ENCODE measurements around the gene SMCHD1. TPM values are rescaled to one million over a fixed set of nuclear protein-coding genes. Genes with fewer than 3 reads are reported as not detected.
A peak's percentile ranks its signal among the peaks of the same experiment; 100 is the strongest.
"Not testable (repeated sequence)": the region's sequence is repeated elsewhere in the genome, so short reads cannot be mapped to it uniquely, and the experiment has no call there.

SMCHD1 gene
- polyA plus RNA-seq, 1 donor from 2014 or later: 54.0 TPM

- H3K4me1 Mint-ChIP-seq: peaks cover 14 to 21% (median 20%) of the 10 kb centered on the region in 3 donors
- H3K36me3 Mint-ChIP-seq: no peaks in the 10 kb centered on the region
- H3K9me3 Mint-ChIP-seq: peaks cover 0 to 2% (median 0%) of the 10 kb centered on the region in 3 donors
- H3K27ac Mint-ChIP-seq: peak overlapping the region in 1 of 3 donors; percentile 98
- no peaks in the 10 kb centered on the region for H3K27me3 Mint-ChIP-seq
- H3K4me3 Mint-ChIP-seq: peak overlapping the region in 1 of 4 donors; percentile 32
These were observed 3.5 kb upstream of the SMCHD1 start for GRCh38 chr18:2651981-2652380.

- H3K27ac Mint-ChIP-seq: peak overlapping the region; percentile 15 to 99 (median 98)
- peaks cover 2% of the 10 kb centered on the region for H3K36me3 Mint-ChIP-seq
- no peaks in the 10 kb centered on the region for H3K27me3 Mint-ChIP-seq
- H3K9me3 Mint-ChIP-seq: peaks cover 0 to 2% (median 0%) of the 10 kb centered on the region in 3 donors
- H3K4me1 Mint-ChIP-seq: peaks cover 18 to 29% (median 24%) of the 10 kb centered on the region in 3 donors
- peak overlapping the region; percentile 21 to 93 (median 52) for H3K4me3 Mint-ChIP-seq
These were observed 2.1 kb upstream of the SMCHD1 start for GRCh38 chr18:2653467-2653866.

- H3K27me3 Mint-ChIP-seq: no peaks in the 10 kb centered on the region
- peaks cover 21 to 31% (median 27%) of the 10 kb centered on the region in 3 donors for H3K4me1 Mint-ChIP-seq
- peaks cover 2% of the 10 kb centered on the region for H3K36me3 Mint-ChIP-seq
- H3K27ac Mint-ChIP-seq: peak overlapping the region; percentile 98 to 99 (median 98)
- peak overlapping the region; percentile 93 to 99 (median 98) for H3K4me3 Mint-ChIP-seq
- peaks cover 0 to 2% (median 0%) of the 10 kb centered on the region in 3 donors for H3K9me3 Mint-ChIP-seq
These were observed 1.2 kb upstream of the SMCHD1 start for GRCh38 chr18:2654169-2654927.

GRCh38 chr18:2654928-2655177, 673 bp upstream of the SMCHD1 start:
- Mint-ChIP-seq H3K4me1 (peaks cover 23 to 34% (median 29%) of the 10 kb centered on the region in 3 donors), H3K27me3 (no peaks in the 10 kb centered on the region), H3K9me3 (peaks cover 0 to 2% (median 0%) of the 10 kb centered on the region in 3 donors), H3K36me3 (peaks cover 2% of the 10 kb centered on the region), H3K4me3 (peak overlapping the region; percentile 93 to 99 (median 98)), H3K27ac (peak overlapping the region; percentile 98 to 99 (median 98))

GRCh38 chr18:2655954-2656236, 369 bp downstream of the SMCHD1 start:
- peak overlapping the region; percentile 93 to 99 (median 98) for H3K4me3 Mint-ChIP-seq
- peak overlapping the region; percentile 84 to 98 (median 89) for H3K27ac Mint-ChIP-seq
- H3K9me3 Mint-ChIP-seq: peaks cover 0 to 2% (median 0%) of the 10 kb centered on the region in 3 donors
- peaks cover 3% of the 10 kb centered on the region for H3K36me3 Mint-ChIP-seq
- no peaks in the 10 kb centered on the region for H3K27me3 Mint-ChIP-seq
- H3K4me1 Mint-ChIP-seq: peaks cover 23 to 34% (median 31%) of the 10 kb centered on the region in 3 donors

- Mint-ChIP-seq H3K36me3 (peaks cover 5% of the 10 kb centered on the region), H3K27me3 (no peaks in the 10 kb centered on the region), H3K4me1 (peaks cover 24 to 34% (median 33%) of the 10 kb centered on the region in 3 donors), H3K27ac (peak overlapping the region; percentile 89 to 98 (median 94)), H3K4me3 (peak overlapping the region; percentile 93 to 99 (median 98)), H3K9me3 (peaks cover 0 to 2% (median 0%) of the 10 kb centered on the region in 3 donors)
These were observed 883 bp downstream of the SMCHD1 start for GRCh38 chr18:2656237-2656980.

GRCh38 chr18:2656981-2657512, 1.5 kb downstream of the SMCHD1 start:
- peak overlapping the region; percentile 89 to 98 (median 94) for H3K27ac Mint-ChIP-seq
- H3K4me1 Mint-ChIP-seq: peaks cover 27 to 37% (median 34%) of the 10 kb centered on the region in 3 donors
- peaks cover 5% of the 10 kb centered on the region for H3K36me3 Mint-ChIP-seq
- peaks cover 0 to 2% (median 0%) of the 10 kb centered on the region in 3 donors for H3K9me3 Mint-ChIP-seq
- peak overlapping the region; percentile 93 to 99 (median 98) for H3K4me3 Mint-ChIP-seq
- no peaks in the 10 kb centered on the region for H3K27me3 Mint-ChIP-seq

GRCh38 chr18:2657788-2658458, 2.4 kb downstream of the SMCHD1 start:
- Mint-ChIP-seq H3K27me3 (no peaks in the 10 kb centered on the region), H3K4me1 (peaks cover 32 to 44% (median 38%) of the 10 kb centered on the region in 3 donors), H3K36me3 (peaks cover 11% of the 10 kb centered on the region), H3K27ac (peak overlapping the region; percentile 73 to 98 (median 98)), H3K9me3 (peaks cover 0 to 2% (median 0%) of the 10 kb centered on the region in 3 donors), H3K4me3 (peak overlapping the region; percentile 93 to 99 (median 96))

- not testable (repeated sequence) for H3K27me3 Mint-ChIP-seq, H3K9me3 Mint-ChIP-seq
- H3K4me1 Mint-ChIP-seq: peaks cover 43 to 54% (median 44%) of the 10 kb centered on the region in 3 donors
- H3K4me3 Mint-ChIP-seq: peak overlapping the region; percentile 48 to 65 (median 55)
- peak overlapping the region in 2 of 3 donors; percentile 7 to 8 for H3K27ac Mint-ChIP-seq
- peaks cover 17% of the 10 kb centered on the region for H3K36me3 Mint-ChIP-seq
These were observed 5.3 kb downstream of the SMCHD1 start for GRCh38 chr18:2660849-2661248.

GRCh38 chr18:2662288-2662687, 6.8 kb downstream of the SMCHD1 start:
- Mint-ChIP-seq H3K36me3 (peaks cover 17% of the 10 kb centered on the region), H3K27ac (peak overlapping the region in 2 of 3 donors; percentile 73 to 81), H3K4me3 (peak overlapping the region in 2 of 4 donors; percentile 70 to 93), H3K4me1 (peaks cover 43 to 55% (median 47%) of the 10 kb centered on the region in 3 donors)
- not testable (repeated sequence) for H3K9me3 Mint-ChIP-seq, H3K27me3 Mint-ChIP-seq

- Mint-ChIP-seq H3K36me3 (peaks cover 16% of the 10 kb centered on the region), H3K27me3 (no peaks in the 10 kb centered on the region), H3K27ac (peak overlapping the region in 2 of 3 donors; percentile 73 to 90), H3K4me1 (peaks cover 42 to 54% (median 47%) of the 10 kb centered on the region in 3 donors), H3K4me3 (peak overlapping the region; percentile 59 to 93 (median 70)), H3K9me3 (no peaks in the 10 kb centered on the region)
These were observed 7.5 kb downstream of the SMCHD1 start for GRCh38 chr18:2662990-2663389.

GRCh38 chr18:2672410-2672809, 16.9 kb downstream of the SMCHD1 start:
- H3K27me3 Mint-ChIP-seq: no peaks in the 10 kb centered on the region
- no peaks in the 10 kb centered on the region for H3K9me3 Mint-ChIP-seq
- peaks cover 16% of the 10 kb centered on the region for H3K36me3 Mint-ChIP-seq
- H3K4me1 Mint-ChIP-seq: peaks cover 11 to 42% (median 26%) of the 10 kb centered on the region in 3 donors
- H3K4me3 Mint-ChIP-seq: no peak overlapping the region
- H3K27ac Mint-ChIP-seq: no peak overlapping the region

- no peak overlapping the region for H3K4me3 Mint-ChIP-seq
- peaks cover 11 to 42% (median 27%) of the 10 kb centered on the region in 3 donors for H3K4me1 Mint-ChIP-seq
- H3K36me3 Mint-ChIP-seq: peaks cover 16% of the 10 kb centered on the region
These were observed 17.3 kb downstream of the SMCHD1 start for GRCh38 chr18:2672872-2673271.

GRCh38 chr18:2678933-2679332, 23.4 kb downstream of the SMCHD1 start:
- H3K27me3 Mint-ChIP-seq, H3K9me3 Mint-ChIP-seq, H3K36me3 Mint-ChIP-seq, H3K4me3 Mint-ChIP-seq: not testable (repeated sequence)
- Mint-ChIP-seq H3K27ac (peak overlapping the region in 2 of 3 donors; percentile 14 to 90), H3K4me1 (peaks cover 28 to 42% (median 32%) of the 10 kb centered on the region in 3 donors)

More at GRCh38 chr18:2672872-2673271, 17.3 kb downstream of the SMCHD1 start:
- H3K27ac Mint-ChIP-seq: peak overlapping the region in 2 of 3 donors; percentile 57 to 76
- no peaks in the 10 kb centered on the region for H3K9me3 Mint-ChIP-seq
- no peaks in the 10 kb centered on the region for H3K27me3 Mint-ChIP-seq

Data from IgD-negative memory B cell (primary cell).